Stimulated activated CD4-positive, alpha-beta T cell treated with anti-CD3 and anti-CD28 coated beads, TNF-alpha, amount 100 ng/mL, for 24 hours (primary cell): ENCODE measurements around the gene AMBRA1.
"Not testable (repeated sequence)": the region's sequence is repeated elsewhere in the genome, so short reads cannot be mapped to it uniquely, and the experiment has no call there.

Source experiments
- DNase-seq, 3 experiments: peaks; one replicate each; pipeline ENCODE4 v3.0.0-alpha.2; 2020; ENCODE audit warnings: low read depth in 3 of 3

The AMBRA1 gene

GRCh38 chr11:46612326-46612725 is 18.5 kb upstream of the AMBRA1 start:
- no peak for DNase-seq

GRCh38 chr11:46611526-46612304 is 17.9 kb upstream of the AMBRA1 start:
- DNase-seq = no peak

- no peak for DNase-seq
Measured at GRCh38 chr11:46609386-46609785, 15.6 kb upstream of the AMBRA1 start.

- no peak for DNase-seq
Measured at GRCh38 chr11:46607516-46607915, 13.7 kb upstream of the AMBRA1 start.

- DNase-seq = no peak
Measured at GRCh38 chr11:46604796-46605195, 11.0 kb upstream of the AMBRA1 start.

GRCh38 chr11:46603704-46604308 is 10.0 kb upstream of the AMBRA1 start:
- DNase-seq = no peak

- DNase-seq = no peak
Measured at GRCh38 chr11:46601129-46601528, 7.3 kb upstream of the AMBRA1 start.

- DNase-seq = no peak
Measured at GRCh38 chr11:46600194-46600960, 6.6 kb upstream of the AMBRA1 start.

- DNase-seq = no peak
Measured at GRCh38 chr11:46599340-46600193, 5.7 kb upstream of the AMBRA1 start.

GRCh38 chr11:46597609-46598219 is 3.9 kb upstream of the AMBRA1 start:
- no peak for DNase-seq

GRCh38 chr11:46597155-46597554 is 3.3 kb upstream of the AMBRA1 start:
- DNase-seq = no peak

GRCh38 chr11:46594785-46595184 is 962 bp upstream of the AMBRA1 start:
- DNase-seq = no peak

- DNase-seq = no peak
Measured at GRCh38 chr11:46594374-46594700, 514 bp upstream of the AMBRA1 start.

- no peak for DNase-seq
Measured at GRCh38 chr11:46590740-46591605, 2.9 kb downstream of the AMBRA1 start.

- no peak for DNase-seq
Measured at GRCh38 chr11:46588915-46589314, 4.9 kb downstream of the AMBRA1 start.

- DNase-seq = no peak
Measured at GRCh38 chr11:46588131-46588530, 5.7 kb downstream of the AMBRA1 start.

GRCh38 chr11:46583513-46583912 is 10.3 kb downstream of the AMBRA1 start:
- DNase-seq = not testable (repeated sequence)

GRCh38 chr11:46582588-46582987 is 11.2 kb downstream of the AMBRA1 start:
- DNase-seq = no peak

- no peak for DNase-seq
Measured at GRCh38 chr11:46577058-46577457, 16.8 kb downstream of the AMBRA1 start.

- no peak for DNase-seq
Measured at GRCh38 chr11:46574656-46575055, 19.2 kb downstream of the AMBRA1 start.
